ENCODE data around the gene SH3BP4.

DNA sequence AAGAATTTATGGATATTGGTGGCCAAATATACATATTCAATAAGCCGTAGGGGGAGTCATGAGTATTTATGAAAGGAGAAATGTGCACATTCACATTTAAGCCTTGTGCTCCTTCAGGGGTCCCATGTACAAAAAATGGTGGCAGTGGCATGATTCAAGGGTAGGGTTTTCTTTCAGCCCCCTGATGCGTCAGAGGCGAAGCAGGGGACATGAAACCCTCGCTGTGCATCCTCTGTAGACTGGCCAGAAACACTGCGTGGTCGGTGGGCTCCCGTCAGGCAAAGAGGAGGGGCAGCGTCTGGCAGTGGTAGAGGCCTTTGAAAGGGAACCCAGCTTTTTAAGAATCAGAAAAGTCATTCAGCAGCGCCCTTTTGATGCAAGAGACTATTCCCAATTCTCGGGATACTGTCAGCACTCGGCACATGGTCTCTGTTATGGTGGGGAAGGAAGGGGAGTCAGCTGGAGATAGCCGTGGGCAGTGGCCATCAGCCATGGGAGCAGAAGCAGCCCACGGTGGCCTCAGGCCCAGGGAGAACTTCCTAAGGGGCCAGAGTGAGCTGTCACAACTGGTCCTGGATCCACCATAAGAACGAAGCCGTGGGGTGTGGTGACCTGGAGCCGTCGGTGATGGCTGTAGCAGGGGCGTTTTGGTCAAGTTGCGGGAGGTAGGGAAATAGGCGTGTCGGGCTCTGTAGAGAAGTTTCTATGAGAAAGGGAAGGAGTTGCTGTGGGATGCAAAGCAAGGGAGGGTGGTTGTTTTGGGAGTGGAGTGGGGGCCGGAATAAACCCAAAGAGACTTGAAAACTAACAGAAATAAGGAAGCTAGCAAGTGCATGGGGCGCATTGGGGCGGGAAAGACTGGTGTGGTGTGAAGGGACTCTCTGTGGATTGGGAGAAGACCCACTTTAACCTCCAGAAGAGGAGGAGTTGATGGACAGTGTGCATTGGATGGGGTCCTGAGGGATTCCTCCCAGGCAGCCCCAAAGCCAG, 95.6 kb downstream of the SH3BP4 start:
- TF ChIP-seq, protein P1, sequence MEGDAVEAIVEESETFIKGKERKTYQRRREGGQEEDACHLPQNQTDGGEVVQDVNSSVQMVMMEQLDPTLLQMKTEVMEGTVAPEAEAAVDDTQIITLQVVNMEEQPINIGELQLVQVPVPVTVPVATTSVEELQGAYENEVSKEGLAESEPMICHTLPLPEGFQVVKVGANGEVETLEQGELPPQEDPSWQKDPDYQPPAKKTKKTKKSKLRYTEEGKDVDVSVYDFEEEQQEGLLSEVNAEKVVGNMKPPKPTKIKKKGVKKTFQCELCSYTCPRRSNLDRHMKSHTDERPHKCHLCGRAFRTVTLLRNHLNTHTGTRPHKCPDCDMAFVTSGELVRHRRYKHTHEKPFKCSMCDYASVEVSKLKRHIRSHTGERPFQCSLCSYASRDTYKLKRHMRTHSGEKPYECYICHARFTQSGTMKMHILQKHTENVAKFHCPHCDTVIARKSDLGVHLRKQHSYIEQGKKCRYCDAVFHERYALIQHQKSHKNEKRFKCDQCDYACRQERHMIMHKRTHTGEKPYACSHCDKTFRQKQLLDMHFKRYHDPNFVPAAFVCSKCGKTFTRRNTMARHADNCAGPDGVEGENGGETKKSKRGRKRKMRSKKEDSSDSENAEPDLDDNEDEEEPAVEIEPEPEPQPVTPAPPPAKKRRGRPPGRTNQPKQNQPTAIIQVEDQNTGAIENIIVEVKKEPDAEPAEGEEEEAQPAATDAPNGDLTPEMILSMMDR (IDR thresholded peaks at IDR 0.05; ENCODE audit: low read depth, low read length), result no peak
- no peak for TF ChIP-seq EZH2phosphoT487 (IDR thresholded peaks at IDR 0.05; ENCODE audit: low read depth)
